Right atrium auricular region (tissue), 2 donors: ENCODE results near the gene TOM1L1. TPM values are rescaled to one million over a fixed set of nuclear protein-coding genes. Genes with fewer than 3 reads are reported as not detected.

Experiments used
- DNase-seq: peaks from one replicate; pipeline ENCODE4 v3.0.0-alpha.2; 2019; ENCODE audit warnings: low spot score
- H3K27ac ChIP-seq, 2 donors: fragments of 200-600 bp; sonication (generic); 1 replicate in 1 of 2; 2 replicates in 1 of 2; pipeline ENCODE4 v1.5.1; 2016 to 2019
- H3K27me3 ChIP-seq, 2 donors: fragments of 200-600 bp; sonication (generic); one replicate each; pipeline versions ENCODE4 v1.5.1 to v1.6.0; 2017 to 2019
- H3K36me3 ChIP-seq: fragments of 200-600 bp; sonication (generic); one replicate; pipeline ENCODE4 v1.5.1; 2016
- H3K4me1 ChIP-seq, 2 donors: fragments of 200-600 bp; sonication (generic); one replicate each; pipeline versions ENCODE4 v1.5.1 to v1.6.0; 2017 to 2019
- H3K4me3 ChIP-seq, 2 donors: fragments of 200-600 bp; sonication (generic); 1 replicate in 1 of 2; 2 replicates in 1 of 2; pipeline ENCODE4 v1.5.1; 2017 to 2019; ENCODE audit warnings: mild to moderate bottlenecking in 1 of 2, moderate library complexity in 1 of 2
- H3K9me3 ChIP-seq, 2 donors: fragments of 200-600 bp; sonication (generic); one replicate each; pipeline ENCODE4 v1.5.1; 2019
- total RNA-seq, 2 donors: library from RNA; depleted of rRNA; stranded (reverse); fragments of >200 nt; gene quantifications; one replicate each; pipeline ENCODE4 v1.1.0, GENCODE V29; 2016
- TF ChIP-seq, protein P1 (sequence below), 2 donors: fragments of 200-600 bp; sonication (generic); IDR thresholded peaks; one replicate each; pipeline ENCODE4 v1.5.1; 2019; ENCODE audit warnings: antibody characterized with exemption in 2 of 2

TOM1L1 gene
- total RNA-seq, 2 donors from 2014 or later, result 16.0 to 18.2 TPM

DNA sequence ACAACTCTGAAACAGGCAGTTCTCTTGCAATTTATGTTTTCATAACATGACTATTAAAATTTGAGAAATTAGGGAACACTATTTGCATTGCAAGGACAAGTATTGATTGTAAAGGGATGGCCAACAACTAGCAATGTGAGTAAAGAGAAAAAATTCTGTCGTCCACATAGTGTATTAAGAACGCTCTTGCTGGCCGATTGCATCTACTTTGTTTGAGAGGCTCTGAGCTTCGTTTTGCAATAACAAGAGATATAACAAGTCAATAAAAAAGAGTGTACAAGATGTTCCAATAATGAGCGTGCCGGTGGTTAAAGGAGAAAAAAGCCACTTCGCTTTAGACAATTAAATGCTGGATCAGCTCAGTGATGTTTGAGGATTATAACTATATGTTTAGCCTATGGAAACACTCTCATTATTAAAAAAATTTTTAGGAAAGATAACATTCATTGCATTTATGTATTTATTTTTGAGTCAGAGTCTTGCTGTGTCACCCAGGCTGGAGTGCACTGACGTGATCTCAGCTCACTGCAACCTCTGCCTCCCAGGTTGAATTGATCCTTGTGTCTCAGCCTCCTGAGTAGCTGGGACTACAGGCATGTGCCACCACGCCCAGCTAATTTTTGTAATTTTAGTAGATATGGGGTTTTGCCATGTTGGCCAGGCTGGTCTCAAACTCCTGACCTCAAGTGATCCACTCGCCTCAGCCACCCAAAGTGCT, 19.2 kb upstream of the TOM1L1 start:
- no peak for DNase-seq
- Histone ChIP-seq H3K4me3 (no peak overlapping the region), H3K4me1 (no peaks in the 10 kb centered on the region), H3K9me3 (no peaks in the 10 kb centered on the region), H3K27ac (no peak overlapping the region), H3K27me3 (no peaks in the 10 kb centered on the region), H3K36me3 (no peaks in the 10 kb centered on the region)
- TF ChIP-seq, protein P1, sequence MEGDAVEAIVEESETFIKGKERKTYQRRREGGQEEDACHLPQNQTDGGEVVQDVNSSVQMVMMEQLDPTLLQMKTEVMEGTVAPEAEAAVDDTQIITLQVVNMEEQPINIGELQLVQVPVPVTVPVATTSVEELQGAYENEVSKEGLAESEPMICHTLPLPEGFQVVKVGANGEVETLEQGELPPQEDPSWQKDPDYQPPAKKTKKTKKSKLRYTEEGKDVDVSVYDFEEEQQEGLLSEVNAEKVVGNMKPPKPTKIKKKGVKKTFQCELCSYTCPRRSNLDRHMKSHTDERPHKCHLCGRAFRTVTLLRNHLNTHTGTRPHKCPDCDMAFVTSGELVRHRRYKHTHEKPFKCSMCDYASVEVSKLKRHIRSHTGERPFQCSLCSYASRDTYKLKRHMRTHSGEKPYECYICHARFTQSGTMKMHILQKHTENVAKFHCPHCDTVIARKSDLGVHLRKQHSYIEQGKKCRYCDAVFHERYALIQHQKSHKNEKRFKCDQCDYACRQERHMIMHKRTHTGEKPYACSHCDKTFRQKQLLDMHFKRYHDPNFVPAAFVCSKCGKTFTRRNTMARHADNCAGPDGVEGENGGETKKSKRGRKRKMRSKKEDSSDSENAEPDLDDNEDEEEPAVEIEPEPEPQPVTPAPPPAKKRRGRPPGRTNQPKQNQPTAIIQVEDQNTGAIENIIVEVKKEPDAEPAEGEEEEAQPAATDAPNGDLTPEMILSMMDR (IDR thresholded peaks at IDR 0.05), result no peak

DNA sequence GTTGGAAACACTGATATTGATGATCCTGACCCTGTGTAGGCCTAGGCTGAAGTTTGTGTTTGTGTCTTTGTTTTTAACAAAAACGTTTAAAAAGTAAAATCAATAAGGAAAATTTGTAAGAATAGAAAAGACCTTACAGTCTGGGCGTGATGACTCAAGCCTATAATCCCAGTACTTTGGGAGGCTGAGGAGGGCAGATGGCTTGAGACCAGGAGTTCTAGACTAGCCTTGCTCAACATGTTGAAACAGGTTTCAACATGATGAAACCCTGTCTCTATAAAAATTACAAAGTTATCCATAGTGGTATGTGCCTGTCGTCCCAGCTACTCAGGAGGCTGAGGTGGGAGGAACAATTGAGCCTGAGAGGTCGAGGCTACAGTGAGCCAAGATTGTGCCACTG, 18.3 kb upstream of the TOM1L1 start:
- H3K27me3 ChIP-seq, result no peaks in the 10 kb centered on the region
- no peaks in the 10 kb centered on the region for H3K4me1 ChIP-seq
- no peak overlapping the region for H3K27ac ChIP-seq
- H3K36me3 ChIP-seq, result no peaks in the 10 kb centered on the region
- no peaks in the 10 kb centered on the region for H3K9me3 ChIP-seq
- TF ChIP-seq, protein P1 (IDR thresholded peaks at IDR 0.05), result no peak
- no peak for DNase-seq
- H3K4me3 ChIP-seq, result no peak overlapping the region

DNA sequence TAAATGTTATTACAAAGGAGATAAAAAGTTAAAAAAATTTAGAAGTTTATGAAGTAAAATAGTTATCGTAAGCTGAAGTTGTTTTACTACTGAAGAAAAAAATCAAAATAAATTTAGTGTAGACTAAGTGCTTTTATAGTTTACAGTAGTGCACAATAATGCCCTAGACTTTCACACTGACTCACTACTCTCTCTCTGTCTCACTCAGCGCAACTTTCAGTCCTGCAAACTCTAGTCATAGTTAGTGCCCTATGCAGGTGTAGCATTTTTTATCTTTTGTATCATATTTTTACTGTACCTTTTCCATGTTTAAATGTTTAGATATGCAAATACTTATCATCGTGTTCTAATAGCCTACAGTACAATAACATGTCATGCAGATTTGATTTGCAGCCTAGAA, 17.7 kb upstream of the TOM1L1 start:
- Histone ChIP-seq H3K27me3 (no peaks in the 10 kb centered on the region), H3K27ac (no peak overlapping the region), H3K4me1 (no peaks in the 10 kb centered on the region), H3K9me3 (no peaks in the 10 kb centered on the region), H3K4me3 (no peak overlapping the region), H3K36me3 (no peaks in the 10 kb centered on the region)
- TF ChIP-seq, protein P1 (IDR thresholded peaks at IDR 0.05), result no peak
- DNase-seq, result no peak

DNA sequence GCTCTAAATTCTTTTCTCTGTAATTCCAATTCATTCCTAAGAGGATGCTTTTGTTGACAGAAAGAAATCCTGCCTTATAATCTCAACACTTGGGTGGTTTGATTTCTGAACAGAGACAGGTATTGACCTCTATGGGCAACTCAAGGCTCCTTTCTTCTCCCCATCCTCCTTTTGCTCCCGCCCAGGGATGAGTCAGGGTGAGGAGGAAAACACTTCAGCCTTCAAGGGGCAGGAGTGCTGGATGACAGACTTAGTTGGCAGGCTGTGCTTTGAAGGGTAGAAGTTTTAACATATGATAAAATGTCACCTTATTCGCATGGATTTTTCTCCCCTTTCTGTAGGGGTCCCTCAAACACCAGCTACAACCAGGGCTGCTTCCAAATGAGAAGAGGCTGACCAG, 16.7 kb upstream of the TOM1L1 start:
- Histone ChIP-seq H3K36me3 (no peaks in the 10 kb centered on the region), H3K9me3 (no peaks in the 10 kb centered on the region), H3K27me3 (no peaks in the 10 kb centered on the region), H3K4me1 (no peaks in the 10 kb centered on the region), H3K27ac (no peak overlapping the region), H3K4me3 (no peak overlapping the region)
- TF ChIP-seq, protein P1 (IDR thresholded peaks at IDR 0.05), result no peak
- DNase-seq, result no peak

DNA sequence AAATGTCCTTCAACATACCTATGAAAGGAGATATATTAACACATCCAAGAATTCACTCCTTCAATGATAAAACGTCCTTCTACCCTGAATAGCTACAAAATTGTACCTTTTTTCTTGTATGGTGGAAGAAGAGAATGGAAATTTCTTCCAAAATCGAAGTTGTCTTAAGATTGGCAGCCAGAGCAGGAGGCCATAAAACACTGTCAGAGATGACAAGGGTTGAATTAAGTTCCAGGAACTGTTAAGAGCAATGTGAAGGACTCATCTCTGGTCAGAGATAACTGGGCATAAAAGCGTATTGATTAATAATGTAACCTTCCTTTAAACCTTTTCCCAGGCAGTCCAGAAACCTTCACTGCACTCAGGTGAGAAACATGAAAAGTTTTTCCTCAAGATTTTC, 12.9 kb upstream of the TOM1L1 start:
- no peak overlapping the region for H3K27ac ChIP-seq
- no peaks in the 10 kb centered on the region for H3K9me3 ChIP-seq
- no peaks in the 10 kb centered on the region for H3K36me3 ChIP-seq
- TF ChIP-seq, protein P1 (IDR thresholded peaks at IDR 0.05), result no peak
- H3K4me3 ChIP-seq, result no peak overlapping the region
- no peaks in the 10 kb centered on the region for H3K4me1 ChIP-seq
- DNase-seq, result no peak
- no peaks in the 10 kb centered on the region for H3K27me3 ChIP-seq

DNA sequence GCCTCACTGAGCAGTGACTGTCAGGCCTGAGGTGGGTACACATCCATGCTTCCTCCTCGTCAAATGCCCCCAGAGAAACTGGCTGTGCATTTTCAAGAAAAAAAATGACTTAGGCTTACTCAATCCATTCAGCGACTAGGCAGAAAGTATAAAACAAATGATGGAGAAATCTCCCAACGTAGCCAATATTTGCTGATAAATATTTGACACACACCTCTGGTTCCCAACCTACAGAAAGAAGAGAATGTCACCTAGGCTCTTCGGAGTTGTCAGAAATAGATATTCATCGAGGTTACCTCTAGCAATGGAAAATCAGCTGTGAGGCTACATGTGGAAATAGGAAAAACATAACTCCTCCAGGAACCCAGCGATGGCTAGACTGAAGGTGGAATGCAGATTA, 12.4 kb upstream of the TOM1L1 start:
- H3K9me3 ChIP-seq, result no peaks in the 10 kb centered on the region
- no peaks in the 10 kb centered on the region for H3K27me3 ChIP-seq
- H3K36me3 ChIP-seq, result no peaks in the 10 kb centered on the region
- H3K4me3 ChIP-seq, result no peak overlapping the region
- TF ChIP-seq, protein P1 (IDR thresholded peaks at IDR 0.05), result no peak
- H3K4me1 ChIP-seq, result no peaks in the 10 kb centered on the region
- H3K27ac ChIP-seq, result no peak overlapping the region
- DNase-seq, result no peak
